ENCODE results near the gene GGA1.
"Not testable (repeated sequence)": the region's sequence is repeated elsewhere in the genome, so short reads cannot be mapped to it uniquely, and the experiment has no call there.

The GGA1 gene

GRCh38 chr22:37575490-37576003 lies 33.1 kb upstream of the GGA1 start:
- no peak for DNase-seq (ENCODE audit: low spot score)
- TF ChIP-seq CTCF (IDR thresholded peaks at IDR 0.05; ENCODE audit: extremely low read depth, missing control alignments) = no peak

GRCh38 chr22:37578002-37578401 lies 30.6 kb upstream of the GGA1 start:
- TF ChIP-seq CTCF (IDR thresholded peaks at IDR 0.05; ENCODE audit: extremely low read depth, missing control alignments) = no peak
- DNase-seq (ENCODE audit: low spot score) = no peak

GRCh38 chr22:37581504-37581903 lies 27.1 kb upstream of the GGA1 start:
- no peak for TF ChIP-seq CTCF (IDR thresholded peaks at IDR 0.05; ENCODE audit: extremely low read depth, missing control alignments)
- DNase-seq (ENCODE audit: low spot score) = no peak

GRCh38 chr22:37582526-37582925 lies 26.1 kb upstream of the GGA1 start:
- DNase-seq (ENCODE audit: low spot score) = no peak
- no peak for TF ChIP-seq CTCF (IDR thresholded peaks at IDR 0.05; ENCODE audit: extremely low read depth, missing control alignments)

- TF ChIP-seq CTCF (IDR thresholded peaks at IDR 0.05; ENCODE audit: extremely low read depth, missing control alignments) = no peak
- DNase-seq (ENCODE audit: low spot score) = no peak
These were observed 20.0 kb upstream of the GGA1 start for GRCh38 chr22:37588546-37589215.

GRCh38 chr22:37589636-37590035 lies 19.0 kb upstream of the GGA1 start:
- no peak for DNase-seq (ENCODE audit: low spot score)
- TF ChIP-seq CTCF (IDR thresholded peaks at IDR 0.05; ENCODE audit: extremely low read depth, missing control alignments) = no peak

- not testable (repeated sequence) for DNase-seq (ENCODE audit: low spot score)
These were observed 17.6 kb upstream of the GGA1 start for GRCh38 chr22:37591081-37591480.

- no peak for TF ChIP-seq CTCF (IDR thresholded peaks at IDR 0.05; ENCODE audit: extremely low read depth, missing control alignments)
- no peak for DNase-seq (ENCODE audit: low spot score)
These were observed 16.7 kb upstream of the GGA1 start for GRCh38 chr22:37591823-37592404.

Measured in GM20000 (cell line).